Stimulated activated CD8-positive, alpha-beta memory T cell treated with anti-CD3 and anti-CD28 coated beads, Interleukin-4, amount 100 ng/mL, for 48 hours (primary cell): ENCODE measurements around the gene ZNF335.
A peak's percentile ranks its signal among the peaks of the same experiment; 100 is the strongest.

Experiments used
- DNase-seq: peaks from one replicate; pipeline ENCODE4 v3.0.0-alpha.2; 2020

The ZNF335 gene

DNA sequence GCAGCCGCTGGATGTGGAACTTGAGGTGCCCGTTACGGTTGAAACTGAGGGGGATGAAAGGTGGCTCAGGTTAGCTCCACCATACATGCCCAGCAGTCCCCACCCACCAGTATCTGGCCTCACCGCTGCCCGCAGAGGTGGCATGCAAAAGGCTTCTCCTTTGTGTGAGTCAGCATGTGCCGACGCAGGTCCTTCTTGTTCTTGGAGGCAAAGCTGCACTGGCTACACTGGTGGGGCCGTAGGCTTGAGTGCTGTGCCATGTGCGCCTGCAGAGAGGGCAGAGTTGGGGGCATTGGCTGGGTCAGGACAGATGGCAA, 21.7 kb downstream of the ZNF335 start:
- DNase-seq = no peak

DNA sequence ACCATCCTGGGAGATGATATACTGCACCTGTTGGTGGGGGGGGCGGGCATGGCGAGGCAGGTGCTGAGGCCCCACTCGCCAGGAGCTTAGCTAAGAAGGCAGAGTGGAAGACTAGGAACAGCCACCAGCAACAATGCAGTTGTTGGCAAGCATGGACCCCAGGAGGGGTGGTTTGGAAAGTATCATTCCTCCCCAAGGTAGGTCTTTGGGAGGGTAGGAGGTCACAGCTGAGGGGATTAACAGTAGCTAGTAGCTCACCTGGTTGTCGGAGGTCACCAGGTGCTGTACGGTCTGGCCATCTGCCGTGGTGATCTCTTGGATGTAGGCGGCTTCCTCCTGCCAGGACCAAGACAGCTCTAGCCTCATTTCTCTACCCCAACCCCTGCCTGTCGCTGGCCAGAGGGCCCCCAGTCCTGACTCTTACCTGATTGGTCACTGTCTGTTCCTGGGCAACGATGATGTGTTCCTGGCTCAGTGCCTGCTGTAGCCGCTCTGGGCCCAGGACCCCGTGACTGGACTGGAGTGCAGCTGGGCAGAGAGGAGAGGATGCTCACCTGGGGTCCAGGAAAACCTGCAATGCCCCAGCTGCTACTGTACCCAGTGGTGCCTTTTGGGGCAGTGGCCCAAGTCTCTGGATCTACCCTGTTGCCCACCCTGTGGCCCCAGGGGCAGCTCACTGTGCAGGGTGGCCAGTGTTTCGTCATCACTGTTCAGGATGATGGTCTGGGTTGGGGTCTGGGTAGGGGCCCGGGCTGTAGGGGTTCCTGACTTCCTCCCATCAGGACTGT, 22.3 kb downstream of the ZNF335 start:
- DNase-seq = no peak

DNA sequence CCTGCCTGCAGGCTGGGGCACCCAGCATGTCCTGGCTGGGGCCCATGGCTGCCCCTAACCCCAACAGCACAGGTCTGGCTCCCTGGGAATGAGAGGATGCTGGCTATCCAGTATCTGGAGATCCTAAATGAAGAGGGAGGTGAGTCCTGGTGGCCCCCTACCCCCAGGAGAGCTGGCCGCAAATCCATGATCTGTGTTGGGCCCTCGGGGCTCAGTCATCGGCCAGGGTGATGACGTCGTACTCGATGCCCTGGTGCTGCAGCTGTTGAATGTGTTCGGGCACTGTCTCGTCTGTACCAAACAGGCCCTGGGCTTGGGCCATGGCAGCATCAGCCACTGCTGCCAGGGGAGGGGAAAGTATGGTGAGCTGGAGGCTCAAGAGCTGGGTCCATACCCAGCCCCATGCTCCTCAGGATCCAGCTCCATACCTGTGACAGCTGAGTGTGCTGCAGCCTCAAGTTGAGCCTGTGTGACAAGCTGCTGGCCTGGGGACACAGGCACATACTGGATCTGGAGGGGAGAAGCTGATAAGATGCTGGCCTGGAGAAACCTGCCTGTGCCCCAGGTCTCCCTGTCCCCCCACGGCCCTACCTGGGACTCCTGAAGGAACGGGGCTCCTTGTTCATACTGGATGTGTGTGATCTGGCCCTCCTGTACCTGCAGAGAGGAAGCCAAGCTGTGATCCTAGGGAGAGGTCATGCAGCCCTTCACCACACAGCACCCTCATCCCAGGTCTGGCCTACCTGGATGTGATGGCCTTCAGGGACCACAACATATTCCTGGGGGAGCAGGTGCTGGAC, 23.1 kb downstream of the ZNF335 start:
- DNase-seq = no peak

DNA sequence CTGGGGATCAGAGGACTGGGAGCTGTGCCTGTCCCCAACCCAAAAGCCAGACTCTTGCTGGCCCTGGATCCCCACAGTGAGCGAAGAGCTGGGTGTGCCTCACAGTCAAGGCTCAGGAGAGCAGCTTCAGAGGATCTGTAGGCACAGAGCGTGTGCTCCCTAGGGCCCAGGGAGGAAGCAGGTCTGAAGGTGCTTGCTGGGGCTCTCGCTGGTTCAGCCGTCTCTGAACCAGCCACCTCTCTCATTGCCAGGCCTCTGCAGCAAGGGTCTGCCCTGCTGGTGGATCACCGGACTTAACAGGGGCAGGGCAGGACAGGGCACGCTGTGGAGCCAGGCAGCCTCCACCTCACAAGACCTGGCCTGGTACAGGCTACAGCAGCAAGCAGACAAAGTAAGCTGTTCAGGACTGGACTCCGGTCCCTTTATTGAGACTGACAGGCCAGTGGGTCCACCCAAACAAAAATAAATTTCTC, 23.7 kb downstream of the ZNF335 start:
- no peak for DNase-seq

DNA sequence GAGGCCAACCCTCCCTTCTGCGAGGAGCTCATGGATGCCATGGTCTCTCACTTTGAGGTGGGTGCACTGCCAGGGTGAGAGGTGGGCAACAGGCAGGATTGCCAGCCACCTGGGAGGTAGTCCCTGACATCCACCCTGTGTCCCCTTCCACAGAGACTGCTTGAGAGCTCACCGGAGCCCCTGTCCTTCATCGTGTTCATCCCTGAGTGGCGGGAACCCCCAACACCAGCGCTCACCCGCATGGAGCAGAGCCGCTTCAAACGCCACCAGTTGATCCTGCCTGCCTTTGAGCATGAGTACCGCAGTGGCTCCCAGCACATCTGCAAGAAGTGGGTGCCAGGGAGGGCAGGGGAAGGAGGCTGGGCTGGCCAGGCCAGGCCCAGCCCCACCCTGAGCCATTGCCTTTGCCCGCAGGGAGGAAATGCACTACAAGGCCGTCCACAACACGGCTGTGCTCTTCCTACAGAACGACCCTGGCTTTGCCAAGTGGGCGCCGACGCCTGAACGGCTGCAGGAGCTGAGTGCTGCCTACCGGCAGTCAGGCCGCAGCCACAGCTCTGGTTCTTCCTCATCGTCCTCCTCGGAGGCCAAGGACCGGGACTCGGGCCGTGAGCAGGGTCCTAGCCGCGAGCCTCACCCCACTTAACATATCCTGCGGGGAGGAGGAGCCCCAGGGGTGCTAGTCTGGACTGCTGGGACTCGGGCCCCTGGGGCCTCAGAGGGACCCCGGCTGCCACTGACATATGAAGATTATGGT, 24.7 kb downstream of the ZNF335 start:
- no peak for DNase-seq

DNA sequence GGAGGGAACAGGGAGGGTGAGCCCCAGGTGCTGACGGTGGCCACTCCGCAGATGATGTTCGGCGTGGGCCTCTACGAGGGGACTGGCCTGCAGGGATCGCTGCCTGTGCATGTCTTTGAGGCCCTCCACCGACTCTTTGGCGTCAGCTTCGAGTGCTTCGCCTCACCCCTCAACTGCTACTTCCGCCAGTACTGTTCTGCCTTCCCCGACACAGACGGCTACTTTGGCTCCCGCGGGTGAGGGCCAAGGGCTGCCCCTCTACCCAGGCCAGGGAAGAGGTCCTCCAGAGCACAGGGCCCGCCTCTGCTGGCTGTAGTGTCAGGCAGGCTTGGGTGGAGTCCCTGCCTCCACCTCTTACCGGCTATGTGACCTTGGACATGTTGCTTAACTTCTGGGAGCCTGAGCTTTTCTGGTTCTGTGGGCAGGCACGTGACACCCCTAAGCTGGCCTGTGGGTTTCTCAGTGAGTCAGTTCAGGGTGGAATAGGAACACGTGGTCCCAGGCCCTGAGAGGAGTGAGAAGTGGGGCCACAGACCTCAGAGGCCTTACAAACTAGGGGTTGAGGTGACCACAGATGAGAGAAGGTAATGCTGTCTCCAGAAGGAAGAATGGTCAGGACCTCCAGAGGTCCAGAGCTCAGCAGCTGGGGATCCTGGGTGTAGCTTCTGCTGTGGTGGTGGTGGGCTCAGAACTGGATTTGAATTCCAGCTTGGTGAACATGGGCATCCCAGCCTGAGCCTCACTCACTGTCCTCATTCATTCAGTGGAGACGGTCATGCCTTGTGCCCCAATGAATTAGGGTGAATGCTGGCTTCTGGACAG, 25.6 kb downstream of the ZNF335 start:
- peak; percentile 68 for DNase-seq

DNA sequence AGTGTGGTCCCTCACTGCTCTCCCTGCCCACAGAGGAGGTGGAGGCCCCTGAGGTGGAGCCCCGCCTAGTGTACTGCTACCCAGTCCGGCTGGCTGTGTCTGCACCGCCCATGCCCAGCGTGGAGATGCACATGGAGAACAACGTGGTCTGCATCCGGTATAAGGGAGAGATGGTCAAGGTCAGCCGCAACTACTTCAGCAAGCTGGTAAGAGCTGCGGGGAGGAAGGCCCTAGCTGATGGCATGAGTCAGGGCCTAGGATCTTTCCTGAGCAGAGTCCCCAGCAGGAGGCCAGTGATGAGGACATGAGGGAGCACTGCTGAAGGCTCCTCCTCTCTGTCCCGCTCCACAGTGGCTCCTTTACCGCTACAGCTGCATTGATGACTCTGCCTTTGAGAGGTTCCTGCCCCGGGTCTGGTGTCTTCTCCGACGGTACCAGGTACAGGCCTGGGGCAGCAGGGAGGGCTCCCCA, 26.3 kb downstream of the ZNF335 start:
- no peak for DNase-seq

DNA sequence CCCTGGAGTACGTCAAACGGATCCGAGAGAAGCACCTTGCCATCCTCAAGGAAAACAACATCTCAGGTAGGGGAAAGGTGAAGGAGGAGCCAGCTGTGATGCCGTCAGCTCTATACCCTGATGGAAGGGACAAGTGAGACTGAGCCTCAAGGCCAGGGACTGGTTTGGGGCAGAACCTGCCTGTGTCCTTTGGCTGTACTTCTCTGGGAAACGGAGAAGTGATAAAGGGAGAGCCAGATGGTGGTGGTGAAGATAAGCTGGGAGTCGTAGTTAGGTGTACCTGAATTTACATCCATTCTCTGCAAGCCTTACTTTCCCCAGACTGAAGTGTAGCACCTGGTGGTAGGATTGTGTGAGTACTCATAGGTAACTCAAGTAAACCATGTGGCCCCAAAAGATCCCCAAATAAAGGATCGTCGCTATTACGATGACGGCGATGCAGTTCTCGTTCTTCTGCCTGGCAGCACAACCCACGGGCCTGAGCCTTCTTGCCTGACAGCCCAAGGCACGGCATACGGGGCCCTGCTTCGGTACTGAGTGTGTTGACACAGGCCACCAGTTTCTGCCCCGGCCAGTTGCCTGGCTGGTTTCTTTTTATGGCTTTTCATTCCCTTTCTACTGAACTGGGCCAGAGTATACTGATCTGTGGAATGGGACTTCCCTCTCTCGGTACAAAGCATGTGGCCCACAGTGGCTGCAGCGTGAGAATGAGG, 26.9 kb downstream of the ZNF335 start:
- DNase-seq = no peak

DNA sequence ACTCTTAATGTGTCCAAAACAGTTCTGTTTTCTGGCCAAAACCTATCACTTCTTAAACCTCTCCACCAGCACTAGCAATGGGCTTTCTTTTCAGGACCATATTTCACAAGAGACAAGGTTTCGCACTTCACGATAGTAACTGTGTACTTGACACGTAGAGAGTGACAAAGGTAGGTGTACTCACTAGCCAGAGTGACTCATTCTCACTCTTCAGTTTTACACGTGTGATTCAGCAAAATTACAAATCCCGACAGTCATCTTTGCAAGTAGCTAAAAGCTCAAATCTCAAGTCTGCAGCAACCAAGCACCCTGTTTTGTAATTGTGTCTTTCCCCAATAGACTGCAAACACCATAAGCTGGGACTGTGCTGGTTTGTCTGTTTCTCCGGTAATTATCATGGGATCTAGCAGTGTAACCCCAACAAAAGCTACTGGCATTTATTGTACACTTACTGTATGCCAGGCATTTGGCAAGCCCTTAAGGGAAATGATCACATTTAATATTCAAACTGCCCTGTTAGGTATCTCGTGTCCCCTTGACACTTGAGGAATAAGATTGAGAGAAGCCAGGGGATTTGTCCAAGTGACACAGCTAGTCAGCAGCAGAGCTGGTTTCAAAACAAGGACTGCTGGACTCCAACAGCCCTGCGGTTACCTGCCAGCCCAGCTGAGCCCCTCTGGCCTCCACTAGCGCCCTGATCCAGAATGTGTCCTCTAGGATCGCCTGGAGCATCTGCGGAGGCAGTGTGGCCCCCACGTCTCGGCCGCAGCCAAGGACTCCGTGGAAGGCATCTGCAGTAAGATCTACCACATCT, 27.6 kb downstream of the ZNF335 start:
- no peak for DNase-seq

DNA sequence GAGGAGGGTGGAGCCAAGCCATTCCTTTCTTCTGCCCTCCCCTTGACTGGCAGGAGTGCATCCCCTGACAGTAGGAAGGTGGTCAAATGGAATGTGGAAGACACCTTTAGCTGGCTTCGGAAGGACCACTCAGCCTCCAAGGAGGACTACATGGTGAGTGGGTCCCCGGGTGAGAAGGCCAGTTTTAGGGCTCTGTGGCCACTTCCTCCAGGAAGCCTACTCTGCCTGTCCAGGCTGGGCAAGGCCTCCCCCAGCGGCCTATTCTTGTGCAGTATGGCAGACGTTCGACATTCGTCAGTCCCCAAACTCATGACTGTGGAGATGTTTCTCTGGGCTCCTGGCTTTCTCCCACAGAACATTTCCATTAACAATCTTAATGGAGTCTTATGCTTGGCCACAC, 28.4 kb downstream of the ZNF335 start:
- no peak for DNase-seq

DNA sequence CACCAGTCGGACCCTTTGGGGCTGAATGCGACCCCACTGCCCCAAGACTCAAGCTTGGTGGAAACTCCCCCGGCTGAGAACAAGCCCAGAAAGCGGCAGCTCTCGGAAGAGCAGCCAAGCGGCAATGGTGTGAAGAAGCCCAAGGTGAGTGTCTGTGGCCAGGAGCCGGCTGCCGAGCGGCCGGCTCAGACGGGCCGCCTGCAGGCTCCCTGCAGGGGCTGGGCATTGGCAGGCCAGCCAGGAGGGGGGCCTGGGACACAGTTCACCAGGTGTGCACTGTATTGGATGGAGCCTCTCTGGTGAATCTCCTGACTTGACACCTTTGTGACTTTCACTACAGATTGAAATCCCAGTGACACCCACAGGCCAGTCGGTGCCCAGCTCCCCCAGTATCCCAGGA, 31.5 kb downstream of the ZNF335 start:
- DNase-seq = no peak

DNA sequence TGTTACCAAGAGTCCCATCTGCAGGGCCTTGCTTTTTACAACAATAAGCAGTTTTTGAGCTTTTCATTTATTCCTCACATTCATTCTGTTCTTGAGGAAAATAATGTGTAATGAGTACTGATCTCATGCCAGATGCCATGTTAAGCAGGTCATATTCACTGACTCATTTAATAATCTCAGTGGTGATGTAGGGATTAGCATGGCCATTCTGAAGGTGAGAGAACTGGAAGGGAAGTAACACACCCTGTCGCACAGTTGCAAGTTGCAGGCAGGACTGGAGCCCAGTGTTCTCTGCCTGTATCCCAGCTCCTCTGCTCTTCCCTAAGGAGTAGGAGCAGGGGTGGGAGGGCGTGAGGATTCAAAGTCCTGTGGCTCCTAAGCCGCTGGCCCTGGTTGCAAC, 31.9 kb downstream of the ZNF335 start:
- no peak for DNase-seq

DNA sequence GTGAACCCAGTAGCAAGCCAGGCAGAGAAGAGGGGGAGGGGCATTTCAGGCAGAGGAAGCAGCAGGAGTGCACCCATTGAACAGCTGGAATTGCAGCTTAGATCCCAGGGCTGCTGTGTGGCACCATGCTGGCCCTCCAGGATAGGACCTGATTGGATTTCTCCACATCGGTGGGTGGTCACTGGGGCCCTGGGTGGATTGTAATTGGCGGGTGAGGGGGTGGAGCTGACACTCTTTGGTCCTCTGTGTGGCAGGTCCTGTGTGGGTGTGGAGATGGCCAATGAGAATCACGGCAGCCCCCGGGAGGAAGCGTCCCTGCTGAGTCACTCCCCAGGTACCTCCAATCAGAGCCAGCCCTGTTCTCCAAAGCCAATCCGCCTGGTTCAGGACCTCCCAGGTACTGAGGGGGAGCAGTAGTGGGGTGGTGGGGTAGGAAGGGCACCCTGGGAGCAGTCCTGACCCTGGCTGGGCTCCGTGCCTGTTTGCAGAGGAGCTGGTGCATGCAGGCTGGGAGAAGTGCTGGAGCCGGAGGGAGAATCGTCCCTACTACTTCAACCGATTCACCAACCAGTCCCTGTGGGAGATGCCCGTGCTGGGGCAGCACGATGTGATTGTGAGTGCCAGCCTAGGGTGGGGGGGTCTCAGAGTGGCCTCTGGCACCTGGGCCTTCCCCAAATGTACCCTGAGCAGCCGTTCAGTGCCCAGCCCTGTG, 33.1 kb downstream of the ZNF335 start:
- DNase-seq = no peak

DNA sequence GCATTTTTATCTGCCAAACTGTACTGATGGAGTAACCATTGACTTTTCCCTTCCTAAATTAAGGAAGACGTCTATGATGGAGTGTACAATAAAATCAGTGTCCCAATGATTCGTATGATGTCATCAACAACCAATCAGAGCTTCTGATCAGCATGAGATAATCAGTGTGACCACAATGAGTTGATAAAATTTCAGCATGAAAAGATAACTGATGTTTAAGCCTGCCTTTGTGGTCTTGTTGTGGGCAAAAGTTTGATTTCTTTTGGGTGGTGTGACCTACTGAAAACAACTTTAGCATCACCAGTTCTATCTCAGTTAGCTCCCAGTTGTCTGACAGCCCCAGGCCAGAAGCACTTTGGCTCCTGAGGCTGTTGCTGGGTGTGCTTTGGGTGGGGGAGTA, 34.2 kb downstream of the ZNF335 start:
- DNase-seq = no peak

DNA sequence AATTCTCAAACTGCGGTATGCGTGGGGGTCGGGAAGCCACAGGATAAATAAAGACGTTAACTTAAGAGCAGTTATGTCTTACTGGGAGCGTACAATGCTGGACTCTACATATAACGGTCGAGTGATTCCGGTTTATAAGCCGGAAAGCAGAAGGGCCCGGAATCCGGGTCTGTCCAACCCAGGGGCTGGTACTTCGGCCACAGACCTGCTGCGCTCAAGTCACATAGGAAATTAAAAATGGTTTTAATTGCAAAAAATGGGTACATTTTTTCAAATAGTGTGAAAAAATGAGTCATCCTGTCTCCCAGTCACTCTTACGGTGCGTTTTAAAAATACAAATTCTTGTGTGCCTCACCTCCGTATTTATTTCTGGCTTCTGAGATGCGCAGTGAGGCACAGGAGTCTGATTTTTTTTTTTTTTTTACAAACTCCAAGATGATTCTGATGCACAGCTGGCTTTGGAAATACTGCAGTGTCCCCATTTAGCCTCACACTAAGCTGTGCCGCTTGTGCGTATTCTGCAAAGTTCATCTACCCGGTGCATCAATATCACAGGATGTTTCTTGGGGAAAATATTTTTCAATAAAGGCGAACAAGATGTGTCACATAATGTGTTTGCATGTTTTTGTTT, 36.5 kb downstream of the ZNF335 start:
- DNase-seq = no peak

DNA sequence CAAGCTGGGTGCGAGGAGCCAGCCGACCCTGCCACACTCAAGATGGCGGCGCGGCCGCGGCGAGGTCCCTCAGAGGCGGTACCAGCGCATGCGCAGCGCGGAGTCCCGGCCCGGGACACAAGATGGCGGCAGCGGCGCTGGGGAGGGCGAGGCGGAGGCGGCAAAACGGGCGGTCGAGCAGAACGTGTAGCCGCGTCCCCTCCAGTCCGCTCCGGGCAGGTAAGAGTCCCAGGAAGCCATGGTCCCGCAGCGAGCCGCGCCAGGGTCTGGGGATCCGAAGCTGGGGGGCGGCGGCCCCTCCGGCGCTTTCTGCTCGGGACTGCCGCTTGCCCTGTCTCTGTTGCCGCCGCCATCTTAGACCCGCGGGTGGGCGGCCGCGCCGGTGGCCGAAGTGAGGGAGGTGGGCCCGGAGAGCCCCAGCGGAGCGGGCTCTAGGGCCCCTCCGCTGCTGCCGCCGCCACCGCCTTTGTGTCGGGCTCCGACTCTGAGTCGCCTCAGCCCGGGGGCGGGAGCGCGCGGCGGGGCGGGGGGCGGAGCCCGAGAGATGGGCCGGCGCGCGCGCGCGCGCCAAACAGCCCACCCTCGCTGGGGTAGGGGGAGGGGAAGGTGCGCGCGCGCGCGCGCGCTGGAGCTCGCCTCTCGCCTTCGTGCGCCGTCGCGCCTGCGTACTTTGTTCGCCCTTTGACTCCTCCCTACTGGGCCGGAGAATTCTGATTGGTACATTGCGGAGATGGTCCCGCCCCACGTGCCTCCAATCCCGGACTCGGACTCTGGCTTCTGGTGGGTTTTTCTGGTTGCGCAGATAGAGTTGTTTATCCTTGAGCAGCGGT, 37.2 kb downstream of the ZNF335 start, which contains the start of gene PCIF1:
TSS of gene PCIF1 (plus strand) at position 98 of the 830 bp plus-strand sequence. CDS start 4,317 bp downstream, outside the sequence.
- DNase-seq = peak; percentile 99

DNA sequence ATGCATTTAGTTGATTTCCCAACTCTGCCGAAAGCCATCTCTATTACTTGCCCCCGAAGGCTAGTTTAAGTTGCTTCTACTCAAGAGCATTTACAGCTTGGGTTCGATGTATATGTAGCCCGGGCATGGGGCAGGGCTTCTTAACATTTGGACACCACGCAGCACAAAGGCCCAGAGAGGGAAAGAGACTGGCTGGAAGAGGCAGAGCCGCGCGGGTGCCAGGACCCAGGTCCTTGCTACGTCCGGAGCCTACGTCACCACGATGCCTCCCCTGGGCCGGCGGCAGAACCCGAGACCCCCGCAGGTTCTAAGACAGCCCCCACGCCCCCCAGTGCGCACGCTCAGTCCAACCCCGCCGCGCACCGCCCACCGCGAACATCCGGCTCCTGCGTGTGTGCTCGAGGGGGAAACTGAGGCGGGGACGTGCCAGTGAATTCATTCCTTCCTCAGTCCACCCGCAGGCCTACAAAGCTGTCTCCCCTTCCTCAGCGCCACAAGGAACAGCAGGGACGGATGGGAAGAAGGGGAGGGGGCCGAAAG, 37.9 kb downstream of the ZNF335 start:
- DNase-seq = no peak

DNA sequence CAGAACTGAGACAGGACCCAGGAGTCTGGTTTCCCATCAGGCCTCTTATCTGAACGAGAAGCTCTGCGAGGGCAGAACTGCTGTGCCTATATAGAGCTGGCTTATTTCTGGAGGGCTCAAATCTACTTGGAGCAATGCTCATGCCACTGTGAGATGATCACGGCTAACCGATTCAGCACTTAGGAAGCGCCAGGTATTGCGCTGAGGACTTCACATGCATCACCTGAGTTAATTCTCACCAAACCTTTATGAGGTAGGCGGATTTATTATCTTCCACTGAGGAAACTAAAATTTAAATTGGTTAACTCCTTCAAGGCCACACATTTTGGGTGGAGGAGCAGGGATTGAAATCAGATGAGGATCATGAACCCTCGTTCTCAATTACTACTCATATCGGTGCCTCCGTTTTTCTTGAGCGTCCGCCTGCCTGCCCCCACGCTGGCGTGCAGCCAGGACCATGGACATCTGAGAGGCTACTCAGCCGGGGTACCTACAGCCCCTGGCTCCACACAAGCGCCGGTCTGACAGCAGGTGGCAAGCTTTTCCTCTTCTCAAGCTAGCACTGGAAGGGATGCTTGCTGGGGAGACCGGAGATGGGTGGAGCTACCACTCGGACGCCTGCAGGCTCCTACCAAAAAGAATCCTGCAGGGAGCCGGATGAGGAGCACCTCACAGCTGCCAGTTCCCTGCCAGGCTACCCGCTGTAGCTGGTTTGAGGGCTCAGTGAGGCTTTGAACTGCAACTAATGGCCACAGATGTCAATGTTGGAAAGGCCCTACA, 38.5 kb downstream of the ZNF335 start:
- DNase-seq = peak; percentile 73
